Ramos (cell line): ENCODE measurements around the gene FMR1NB.

Source experiments
- in situ Hi-C: fragments of 300-500 bp; cut with MboI; formaldehyde crosslinking; loops from one replicate; pipeline ENCODE4 v1.14.3; 2022; ENCODE audit warnings: low sequenced_read_pairs; ENCODE audit not compliant: unreplicated experiment

Gene FMR1NB

GRCh38 chrX:147981038-147981752, at the start of gene FMR1NB:
FMR1NB (plus strand) TSS chrX:147981337; CDS start chrX:147981403, 66 bp downstream.
- in situ Hi-C loops = no loop called here

GRCh38 chrX:147933815-147934214, 47.3 kb upstream of the FMR1NB start:
- in situ Hi-C loops = no loop called here

- in situ Hi-C loops = no loop called here
Observed at GRCh38 chrX:147935156-147935758, 45.9 kb upstream of the FMR1NB start.

GRCh38 chrX:147945286-147945685, 35.9 kb upstream of the FMR1NB start:
- in situ Hi-C loops = no loop called here

GRCh38 chrX:147948531-147948930, 32.6 kb upstream of the FMR1NB start:
- in situ Hi-C loops = no loop called here

GRCh38 chrX:147950352-147950751, 30.8 kb upstream of the FMR1NB start:
- in situ Hi-C loops = no loop called here

GRCh38 chrX:147953976-147954375, 27.2 kb upstream of the FMR1NB start:
- in situ Hi-C loops = no loop called here

- in situ Hi-C loops = no loop called here
Observed at GRCh38 chrX:147957291-147957690, 23.8 kb upstream of the FMR1NB start.

GRCh38 chrX:147958291-147958690, 22.8 kb upstream of the FMR1NB start:
- in situ Hi-C loops = no loop called here

- in situ Hi-C loops = no loop called here
Observed at GRCh38 chrX:147960722-147961121, 20.4 kb upstream of the FMR1NB start.

- in situ Hi-C loops = no loop called here
Observed at GRCh38 chrX:147962476-147962875, 18.7 kb upstream of the FMR1NB start.

GRCh38 chrX:147978931-147979330, 2.2 kb upstream of the FMR1NB start:
- in situ Hi-C loops = no loop called here

- in situ Hi-C loops = no loop called here
Observed at GRCh38 chrX:148020329-148020728, 39.2 kb downstream of the FMR1NB start.

GRCh38 chrX:148024425-148025148, 43.5 kb downstream of the FMR1NB start:
- in situ Hi-C loops = loop anchor here (25.0 kb wide), 1 partner anchor 1438 kb away; no protein-coding TSS in a partner anchor

GRCh38 chrX:148035380-148035779, 54.2 kb downstream of the FMR1NB start:
- in situ Hi-C loops = loop anchor here (25.0 kb wide), 1 partner anchor 1427 kb away; no protein-coding TSS in a partner anchor

- in situ Hi-C loops = loop anchor here (25.0 kb wide), 1 partner anchor 1425 kb away; no protein-coding TSS in a partner anchor
Observed at GRCh38 chrX:148037020-148037419, 55.9 kb downstream of the FMR1NB start.

GRCh38 chrX:148043271-148043855, 62.2 kb downstream of the FMR1NB start:
- in situ Hi-C loops = loop anchor here (10.0 to 25.0 kb wide), 2 partner anchors 1241 to 1419 kb away; no protein-coding TSS in a partner anchor

GRCh38 chrX:148047200-148047599, 66.1 kb downstream of the FMR1NB start:
- in situ Hi-C loops = loop anchor here (10.0 to 25.0 kb wide), 2 partner anchors 1238 to 1415 kb away; no protein-coding TSS in a partner anchor

- in situ Hi-C loops = loop anchor here (10.0 to 25.0 kb wide), 2 partner anchors 1235 to 1413 kb away; no protein-coding TSS in a partner anchor
Observed at GRCh38 chrX:148049441-148049840, 68.3 kb downstream of the FMR1NB start.

GRCh38 chrX:148051973-148052372, 70.8 kb downstream of the FMR1NB start:
- in situ Hi-C loops = no loop called here
